ENCODE data around the gene CYTH3.

CYTH3 gene

GRCh38 chr7:6279937-6280336 is 7.5 kb upstream of the CYTH3 start:
- DNase-seq = no peak

DNA sequence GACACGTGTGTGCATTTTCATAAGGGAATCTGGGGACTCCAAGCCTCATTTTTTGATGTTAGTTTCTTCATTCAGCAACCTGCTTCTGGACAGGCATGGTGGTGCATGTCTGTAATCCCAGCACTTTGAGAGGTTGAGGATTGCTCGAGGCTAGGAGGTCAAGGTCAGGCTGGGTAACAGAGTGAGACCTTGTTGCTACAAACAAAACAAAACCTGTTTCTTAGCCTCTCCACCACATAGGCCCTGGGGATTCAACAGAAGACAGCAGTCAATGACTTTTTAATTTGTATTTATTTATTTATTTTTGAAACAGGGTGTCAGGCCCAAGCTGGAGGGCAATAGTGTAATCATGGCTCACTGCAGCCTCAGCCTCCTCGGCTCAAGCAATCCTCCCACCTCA is 6.9 kb upstream of the CYTH3 start:
- DNase-seq = no peak

DNA sequence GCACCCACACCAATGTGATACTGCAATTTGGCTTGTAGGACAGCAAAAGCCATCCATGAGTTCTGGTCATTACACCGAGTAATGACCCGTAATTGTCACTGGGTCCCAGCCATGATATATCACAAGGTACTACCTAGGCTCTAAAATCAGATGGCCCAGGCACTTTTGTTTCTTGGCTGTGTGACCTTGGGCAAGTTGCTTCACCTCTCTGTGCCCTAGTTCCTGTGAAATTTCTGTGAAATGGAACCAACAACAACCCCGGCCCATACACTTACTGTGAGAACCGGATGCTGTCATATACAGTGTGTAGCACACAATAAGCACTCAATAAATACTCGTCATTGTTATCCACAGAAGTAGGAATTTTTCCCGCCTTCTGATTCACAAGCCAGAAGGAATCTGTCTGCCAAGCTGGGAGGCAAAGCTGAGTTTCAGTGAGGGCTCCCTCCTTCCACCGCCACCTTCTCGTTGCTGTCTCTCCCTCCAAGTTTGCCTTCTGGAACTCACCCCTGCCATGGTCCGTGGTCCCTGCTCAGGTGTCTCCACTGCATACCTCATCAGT is 6.4 kb upstream of the CYTH3 start:
- DNase-seq = no peak

GRCh38 chr7:6277476-6277875 is 5.1 kb upstream of the CYTH3 start:
- DNase-seq = no peak

GRCh38 chr7:6276911-6277408 is 4.5 kb upstream of the CYTH3 start:
- no peak for DNase-seq

DNA sequence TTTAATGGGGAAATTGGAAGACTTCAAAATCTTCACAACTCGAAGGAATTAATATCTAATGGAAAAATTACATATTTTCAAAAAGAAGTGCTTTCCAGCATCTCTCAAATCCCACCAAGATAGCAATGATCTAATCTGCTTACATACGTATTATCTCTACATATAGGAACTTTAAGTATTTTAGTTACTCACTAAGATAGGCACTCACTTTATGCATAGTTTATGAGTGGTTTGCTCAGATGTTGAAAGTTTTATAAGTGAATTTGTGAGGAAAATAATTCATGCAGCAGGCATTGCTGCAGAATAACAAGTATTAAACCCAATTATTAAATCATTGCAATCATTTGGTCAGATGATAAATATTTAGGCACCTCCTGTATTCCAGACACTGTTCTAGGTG is 2.3 kb upstream of the CYTH3 start:
- no peak for DNase-seq

- no peak for DNase-seq
Measured at GRCh38 chr7:6273917-6274630, 1.6 kb upstream of the CYTH3 start.

DNA sequence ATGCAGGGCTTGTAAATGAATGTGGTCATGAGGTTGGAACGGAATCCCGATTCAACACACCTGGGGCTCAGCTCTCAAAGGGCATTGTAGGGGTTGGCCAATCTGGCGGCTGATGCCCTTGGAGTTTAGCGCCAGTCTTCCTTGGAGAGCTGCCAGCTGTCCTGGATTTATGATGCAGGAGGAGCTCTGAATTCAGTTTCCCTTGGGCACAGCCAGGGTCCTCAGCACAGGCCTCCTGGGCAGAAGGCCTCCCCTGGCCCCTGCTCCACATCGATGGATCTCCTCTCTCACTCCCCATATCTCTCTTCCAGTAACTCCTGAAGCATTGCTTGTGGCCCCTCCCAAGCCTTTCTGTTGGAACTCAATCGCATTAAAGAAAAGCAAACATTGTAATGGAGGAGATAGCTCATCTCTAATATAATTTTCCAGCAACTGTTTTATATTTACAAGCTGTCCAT is 985 bp upstream of the CYTH3 start:
- DNase-seq = peak; percentile 57

DNA sequence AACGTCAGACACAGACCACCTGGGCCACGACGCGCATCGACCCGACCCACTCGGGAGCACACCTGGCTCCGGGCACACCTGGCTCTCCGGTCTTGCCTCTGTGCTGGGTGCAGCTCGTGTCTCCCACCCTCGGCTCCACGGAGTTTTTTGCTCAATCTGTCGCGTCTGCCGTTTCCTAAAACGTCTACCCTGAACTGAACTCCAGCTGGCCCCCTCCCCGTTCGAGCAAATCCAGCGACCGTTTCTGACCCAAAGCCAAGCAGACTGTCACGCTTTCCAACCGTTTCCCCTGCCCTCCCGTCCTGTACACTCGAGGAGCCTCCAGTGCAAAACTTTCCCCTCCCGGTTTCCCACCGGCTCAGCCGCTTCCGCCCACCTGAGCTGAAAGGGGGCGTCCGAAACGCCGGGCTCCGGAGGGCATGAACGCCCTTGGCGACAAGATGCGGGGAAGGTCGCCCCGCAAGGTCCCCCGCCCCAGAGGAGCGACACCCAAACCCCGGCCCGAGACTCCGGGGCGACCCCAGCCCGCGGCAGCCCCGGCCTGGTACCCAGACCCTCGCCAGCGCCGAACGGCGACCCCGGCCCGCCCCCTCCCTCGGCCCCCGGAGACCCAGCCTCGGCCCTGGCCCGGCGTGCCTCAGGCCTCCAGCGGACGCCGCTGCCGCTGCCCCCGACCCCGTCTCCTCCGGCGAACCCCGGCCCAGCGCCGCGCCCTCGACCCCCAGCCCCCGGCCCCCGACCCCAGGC is 557 bp downstream of the CYTH3 start:
- peak; percentile 33 for DNase-seq

DNA sequence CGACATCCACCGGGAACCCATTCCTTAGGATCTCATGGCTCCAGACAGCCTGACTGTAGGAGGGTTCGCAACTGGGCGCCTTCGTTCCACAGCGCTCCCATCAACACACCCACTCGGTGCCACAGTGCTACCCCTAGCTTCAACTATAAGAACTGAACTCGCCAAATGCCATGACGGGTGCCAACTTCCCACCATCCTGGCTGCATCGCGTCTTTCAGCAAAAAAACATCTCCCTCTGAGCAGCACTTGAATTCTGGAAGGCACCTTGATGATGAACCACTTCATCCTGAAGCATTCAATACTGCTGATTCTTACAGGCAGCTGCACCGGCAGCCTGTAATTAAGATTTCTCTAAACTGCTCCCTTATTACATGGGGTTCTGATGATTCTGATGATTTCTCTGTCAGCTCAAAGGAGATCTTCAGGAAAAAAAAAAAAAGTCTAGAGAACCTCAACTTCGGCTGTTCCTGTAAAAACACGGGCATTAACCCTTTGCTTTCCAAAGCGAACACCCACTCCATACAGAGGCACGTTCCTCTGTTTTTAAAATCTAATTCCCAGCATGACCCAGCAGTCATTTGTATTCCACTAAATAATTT is 1.3 kb downstream of the CYTH3 start:
- DNase-seq = peak; percentile 33

GRCh38 chr7:6269527-6269926 is 2.9 kb downstream of the CYTH3 start:
- no peak for DNase-seq

- no peak for DNase-seq
Measured at GRCh38 chr7:6268907-6269306, 3.5 kb downstream of the CYTH3 start.

DNA sequence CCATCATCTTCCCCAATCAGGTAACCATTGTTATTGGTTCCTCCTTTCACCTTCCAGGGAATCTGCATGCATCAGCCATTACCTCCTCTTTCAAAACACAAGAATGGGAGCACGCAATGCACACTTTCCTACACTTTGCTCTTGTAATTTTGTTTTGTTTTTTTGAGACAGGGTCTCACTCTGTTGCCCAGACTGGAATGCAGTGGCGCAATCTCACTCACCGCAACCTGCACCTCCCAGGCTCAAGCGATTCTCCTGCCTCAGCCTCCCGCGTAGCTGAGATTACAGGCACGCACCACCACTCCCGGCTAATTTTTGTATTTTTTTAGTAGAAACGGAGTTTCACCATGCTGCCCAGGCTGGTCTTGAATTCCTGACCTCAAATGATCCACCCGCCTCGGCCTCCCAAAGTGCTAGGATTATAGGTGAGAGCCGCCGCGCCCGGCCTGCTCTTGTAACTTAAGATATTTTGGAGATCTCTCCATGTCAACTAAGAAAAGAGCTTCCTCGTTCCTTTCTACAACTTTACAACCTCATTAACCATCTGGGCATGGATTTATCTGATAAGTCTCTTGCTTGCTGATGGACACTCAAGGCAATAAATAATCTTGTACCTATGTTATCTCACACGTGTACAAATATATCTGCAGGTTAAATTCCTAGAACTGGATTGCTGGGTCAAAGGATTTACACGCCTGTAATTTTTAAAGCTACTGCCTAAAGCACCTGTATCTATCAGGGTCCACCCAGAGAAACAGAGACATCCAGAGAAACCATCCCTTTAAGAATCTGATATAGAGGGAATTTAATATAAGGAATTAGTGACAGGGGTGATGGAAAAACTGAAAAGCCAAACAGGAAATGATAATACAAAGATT is 4.2 kb downstream of the CYTH3 start:
- no peak for DNase-seq

- DNase-seq = no peak
Measured at GRCh38 chr7:6266699-6267098, 5.7 kb downstream of the CYTH3 start.

- no peak for DNase-seq
Measured at GRCh38 chr7:6262221-6262620, 10.2 kb downstream of the CYTH3 start.

- no peak for DNase-seq
Measured at GRCh38 chr7:6261699-6262098, 10.7 kb downstream of the CYTH3 start.

DNA sequence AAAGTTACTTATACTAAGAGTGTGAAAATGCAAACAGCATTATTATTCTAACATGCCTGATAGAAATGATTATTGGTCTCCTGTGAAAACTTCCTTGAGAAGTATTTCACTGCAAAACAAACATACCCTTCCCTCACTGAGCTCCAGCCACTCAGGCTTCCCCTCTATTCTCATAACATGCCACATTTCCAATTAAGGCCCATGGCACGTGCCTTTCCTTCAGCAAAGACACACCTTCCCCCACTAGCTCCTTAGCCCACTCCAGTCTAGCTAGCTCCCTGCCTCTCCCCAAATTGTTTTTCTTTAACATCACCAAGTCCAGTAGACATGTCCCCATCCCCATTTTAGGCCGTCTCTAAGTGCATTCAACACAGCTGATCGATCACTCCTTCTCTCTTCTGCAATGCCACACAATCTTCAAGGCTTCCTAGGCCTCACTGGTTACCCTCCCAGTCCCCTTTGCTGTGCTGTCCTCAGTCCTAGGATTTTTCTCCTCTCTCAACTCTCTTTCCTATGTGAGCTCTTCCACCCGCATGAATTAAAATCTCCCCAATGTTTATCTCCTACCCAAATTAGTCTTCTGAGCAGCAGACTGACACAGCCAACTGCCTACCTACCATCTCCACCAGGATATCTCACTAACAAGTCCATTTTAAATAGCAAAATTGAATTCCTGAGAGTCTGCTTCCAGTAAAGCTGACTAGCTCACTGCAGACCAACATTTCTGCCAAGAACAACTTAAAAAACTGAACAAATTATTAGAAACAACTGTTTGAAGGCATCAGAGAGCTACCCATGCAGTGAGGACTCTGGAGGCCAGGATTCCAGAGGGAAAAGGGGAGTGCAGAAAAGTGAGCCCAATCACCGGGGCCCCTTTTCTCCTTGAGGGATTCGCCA is 11.9 kb downstream of the CYTH3 start:
- no peak for DNase-seq

DNA sequence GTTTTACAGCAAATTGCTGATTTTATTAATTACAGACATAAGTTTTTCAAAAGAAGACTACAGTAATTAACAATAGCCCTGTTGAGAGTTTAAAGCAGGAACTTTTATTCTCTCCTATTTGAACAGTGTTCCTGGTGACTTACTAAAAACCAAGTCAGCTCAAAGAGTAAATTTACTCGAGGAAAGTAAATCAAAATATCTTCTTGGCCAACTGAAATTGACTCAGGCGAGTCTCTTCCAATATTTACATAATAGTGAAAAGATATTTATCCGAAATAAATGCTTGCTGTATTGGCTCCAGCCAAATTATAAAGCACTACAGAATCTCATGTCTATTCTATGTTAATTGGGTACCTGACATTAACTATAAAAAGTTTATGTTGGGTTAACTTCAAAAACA is 13.2 kb downstream of the CYTH3 start:
- no peak for DNase-seq

DNA sequence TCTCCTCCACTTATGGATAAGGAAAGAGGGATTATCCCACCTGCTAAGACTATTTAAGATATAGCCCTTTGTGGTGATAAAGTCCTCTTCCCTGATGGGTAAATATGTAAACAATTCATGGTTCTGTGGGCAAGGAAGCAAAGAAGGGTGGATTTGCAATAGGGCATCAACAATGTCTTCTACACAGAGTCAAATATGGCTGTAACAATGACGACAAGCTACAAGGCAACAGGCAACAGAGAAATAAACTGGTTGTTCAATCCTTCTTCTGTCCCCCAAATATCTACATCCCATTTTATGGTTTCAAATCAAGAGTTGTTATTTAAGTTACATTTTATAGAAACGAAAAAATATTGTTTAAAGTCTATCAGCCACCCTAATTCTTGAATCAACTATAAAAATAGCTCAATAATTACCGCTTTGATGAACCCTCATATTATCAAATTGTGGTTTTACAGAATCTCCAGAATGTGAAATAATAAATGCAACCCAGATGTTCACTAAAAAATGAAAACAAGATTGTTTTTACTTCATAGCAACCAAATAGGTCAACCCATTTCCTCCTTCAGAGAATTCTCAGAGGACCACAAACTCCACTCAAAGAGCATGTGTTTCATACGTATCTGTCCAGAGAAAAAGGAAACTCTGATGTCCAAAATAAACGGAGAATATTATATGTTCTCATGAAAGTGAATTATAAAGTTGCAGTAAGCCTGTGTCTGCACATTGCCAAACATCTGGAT is 13.8 kb downstream of the CYTH3 start:
- DNase-seq = no peak

- no peak for DNase-seq
Measured at GRCh38 chr7:6257675-6258074, 14.7 kb downstream of the CYTH3 start.
